Bronchial epithelial cell (primary cell): ENCODE results near the gene NTSR1. TPM values are rescaled to one million over a fixed set of nuclear protein-coding genes. Genes with fewer than 3 reads are reported as not detected.

ENCODE experiments used
- DNase-seq: peaks from one replicate; pipeline ENCODE4 v3.0.0-alpha.2; 2010; ENCODE audit warnings: low read depth
- FAIRE-seq: peaks from 2 replicates; lab custom pipeline; 2011; peaks lifted over from hg19 to GRCh38; lab: Jason Lieb, UNC
- H3K27me3 ChIP-seq: 2 replicates; pipeline ENCODE4 v1.5.1; 2011; ENCODE audit warnings: low read length; ENCODE audit not compliant: control insufficient read depth, insufficient read depth
- H3K36me3 ChIP-seq: 2 replicates; pipeline ENCODE4 v1.5.1; 2011; ENCODE audit warnings: low read length; ENCODE audit not compliant: control insufficient read depth, insufficient read depth
- H3K4me3 ChIP-seq: 2 replicates; pipeline ENCODE4 v1.5.1; 2011; ENCODE audit warnings: mild to moderate bottlenecking, low read depth, low read length, control low read depth
- CTCF ChIP-seq: IDR thresholded peaks from 2 replicates; pipeline ENCODE4 v1.5.1; 2011; ENCODE audit warnings: mild to moderate bottlenecking, moderate library complexity, low read length, control low read depth, inconsistent platforms; ENCODE audit not compliant: insufficient read depth, severe bottlenecking
- total RNA-seq: library from RNA; depleted of rRNA; stranded (reverse); fragments of >200 nt; gene quantifications from 2 replicates; pipeline ENCODE4 v1.2.1, GENCODE V29; 2014

NTSR1 gene
- total RNA-seq, 1 donor from 2014 or later, result not detected

GRCh38 chr20:62761759-62762131 is 53.1 kb downstream of the NTSR1 start:
- H3K4me3 ChIP-seq, result no peak overlapping the region
- no peak for FAIRE-seq
- DNase-seq, result no peak
- TF ChIP-seq CTCF, result no peak
- no peaks in the 10 kb centered on the region for H3K36me3 ChIP-seq
- peaks cover 16% of the 10 kb centered on the region for H3K27me3 ChIP-seq

GRCh38 chr20:62762376-62762775 is 53.7 kb downstream of the NTSR1 start:
- TF ChIP-seq CTCF, result no peak
- no peak for DNase-seq
- Histone ChIP-seq H3K4me3 (no peak overlapping the region), H3K36me3 (no peaks in the 10 kb centered on the region), H3K27me3 (peaks cover 13% of the 10 kb centered on the region)
- FAIRE-seq, result no peak

GRCh38 chr20:62762801-62763368 is 54.2 kb downstream of the NTSR1 start:
- no peak for DNase-seq
- FAIRE-seq, result no peak
- Histone ChIP-seq H3K4me3 (no peak overlapping the region), H3K36me3 (no peaks in the 10 kb centered on the region), H3K27me3 (peaks cover 11% of the 10 kb centered on the region)
- TF ChIP-seq CTCF, result no peak

- peaks cover 16% of the 10 kb centered on the region for H3K27me3 ChIP-seq
- H3K4me3 ChIP-seq, result no peak overlapping the region
- FAIRE-seq, result no peak
- no peak for TF ChIP-seq CTCF
- DNase-seq, result no peak
- H3K36me3 ChIP-seq, result no peaks in the 10 kb centered on the region
These were observed 54.8 kb downstream of the NTSR1 start for GRCh38 chr20:62763404-62763803.

- DNase-seq (no peak), FAIRE-seq (no peak)
- Histone ChIP-seq H3K4me3 (no peak overlapping the region), H3K27me3 (peaks cover 12% of the 10 kb centered on the region), H3K36me3 (no peaks in the 10 kb centered on the region)
- no peak for TF ChIP-seq CTCF
These were observed 55.7 kb downstream of the NTSR1 start for GRCh38 chr20:62764156-62764935.
